Peyer's patch (tissue), 4 donors: ENCODE measurements around the gene UPK2. TPM values are rescaled to one million over a fixed set of nuclear protein-coding genes. Genes with fewer than 3 reads are reported as not detected.

Source experiments
- DNase-seq, 3 donors: peaks; one replicate each; pipeline ENCODE4 v3.0.0-alpha.2; 2017 to 2019
- H3K27ac ChIP-seq, 4 donors: fragments of 200-600 bp; sonication (generic); one replicate each; pipeline ENCODE4 v1.5.1; 2016 to 2019
- H3K27me3 ChIP-seq, 2 donors: fragments of 200-600 bp; sonication (generic); one replicate each; pipeline ENCODE4 v1.5.1; 2019
- H3K36me3 ChIP-seq, 3 donors: fragments of 200-600 bp; sonication (generic); one replicate each; pipeline ENCODE4 v1.5.1; 2016 to 2019
- H3K4me1 ChIP-seq, 4 donors: fragments of 200-600 bp; sonication (generic); one replicate each; pipeline ENCODE4 v1.5.1; 2016 to 2019
- H3K4me3 ChIP-seq, 4 donors: fragments of 200-600 bp; sonication (generic); 1 replicate in 3 of 4; 2 replicates in 1 of 4; pipeline ENCODE4 v1.5.1; 2016 to 2019; ENCODE audit warnings: mild to moderate bottlenecking in 1 of 4
- H3K9me3 ChIP-seq, 4 donors: fragments of 200-600 bp; sonication (generic); one replicate each; pipeline ENCODE4 v1.5.1; 2016 to 2019; ENCODE audit warnings: mild to moderate bottlenecking in 1 of 4
- POLR2A ChIP-seq, 2 donors: fragments of 450-650 bp; IDR thresholded peaks; one replicate each; pipeline ENCODE4 v1.5.1; 2017; ENCODE audit warnings: antibody characterized with exemption in 2 of 2, mild to moderate bottlenecking in 2 of 2, moderate library complexity in 2 of 2
- total RNA-seq, 4 donors: library from RNA; depleted of rRNA; stranded (reverse); fragments of >200 nt; gene quantifications; one replicate each; pipeline ENCODE4 v1.1.0, GENCODE V29; 2016
- TF ChIP-seq, protein P1 (sequence below), 6 experiments: fragments of 450-650 bp in 4 of 6; fragments of 200-600 bp in 2 of 6; sonication (generic) in 1 of 6; IDR thresholded peaks; one replicate each; pipeline ENCODE4 v1.5.1; 2017 to 2019; ENCODE audit warnings: antibody characterized with exemption in 6 of 6, mild to moderate bottlenecking in 3 of 6, moderate library complexity in 1 of 6

Gene UPK2
- total RNA-seq, 4 donors from 2014 or later, result not detected

DNA sequence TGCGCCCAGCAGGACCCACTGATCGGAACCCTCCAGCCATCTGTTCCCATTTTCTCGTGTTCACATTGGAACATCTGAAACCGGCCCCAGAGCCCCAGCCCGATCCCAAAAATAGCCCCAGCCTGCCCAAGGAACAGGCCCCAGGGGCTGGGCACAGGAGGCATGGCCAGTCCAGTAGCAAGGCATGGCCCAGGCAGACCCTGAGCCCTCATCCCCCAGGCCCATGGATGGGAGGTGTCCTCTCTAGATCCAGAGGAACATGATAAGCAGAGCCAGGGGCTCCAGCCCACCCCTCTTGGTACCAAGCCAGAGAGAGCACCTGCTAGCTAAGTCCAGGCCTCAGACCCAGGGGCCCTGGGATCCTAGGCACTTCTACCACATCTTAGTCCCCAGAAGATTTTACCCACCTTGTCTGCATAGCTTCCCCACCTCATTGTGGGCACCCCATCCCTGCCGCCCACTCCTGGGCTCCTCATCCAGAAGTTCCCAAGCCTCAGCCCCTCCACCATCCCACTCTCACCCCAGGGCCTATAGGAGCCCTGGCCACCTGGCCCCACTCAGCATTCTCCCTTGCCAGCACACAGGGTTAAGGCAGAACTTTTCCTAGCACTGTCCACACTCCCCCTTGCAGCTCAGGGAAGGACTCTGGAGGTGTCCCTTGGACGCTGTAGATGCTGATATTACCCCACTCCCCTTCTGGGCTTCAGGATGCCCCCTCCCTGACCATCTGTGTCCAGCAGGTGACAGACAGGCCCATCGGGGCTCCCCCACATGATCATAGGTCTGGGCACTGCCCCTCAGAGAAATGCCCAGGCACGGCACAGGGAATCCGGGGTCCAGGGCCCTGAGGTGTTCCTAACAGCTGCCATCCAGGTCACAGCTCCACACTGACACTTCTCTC lies 39.9 kb upstream of the UPK2 start:
- no peak for TF ChIP-seq POLR2A (IDR thresholded peaks at IDR 0.05)
- TF ChIP-seq, protein P1, sequence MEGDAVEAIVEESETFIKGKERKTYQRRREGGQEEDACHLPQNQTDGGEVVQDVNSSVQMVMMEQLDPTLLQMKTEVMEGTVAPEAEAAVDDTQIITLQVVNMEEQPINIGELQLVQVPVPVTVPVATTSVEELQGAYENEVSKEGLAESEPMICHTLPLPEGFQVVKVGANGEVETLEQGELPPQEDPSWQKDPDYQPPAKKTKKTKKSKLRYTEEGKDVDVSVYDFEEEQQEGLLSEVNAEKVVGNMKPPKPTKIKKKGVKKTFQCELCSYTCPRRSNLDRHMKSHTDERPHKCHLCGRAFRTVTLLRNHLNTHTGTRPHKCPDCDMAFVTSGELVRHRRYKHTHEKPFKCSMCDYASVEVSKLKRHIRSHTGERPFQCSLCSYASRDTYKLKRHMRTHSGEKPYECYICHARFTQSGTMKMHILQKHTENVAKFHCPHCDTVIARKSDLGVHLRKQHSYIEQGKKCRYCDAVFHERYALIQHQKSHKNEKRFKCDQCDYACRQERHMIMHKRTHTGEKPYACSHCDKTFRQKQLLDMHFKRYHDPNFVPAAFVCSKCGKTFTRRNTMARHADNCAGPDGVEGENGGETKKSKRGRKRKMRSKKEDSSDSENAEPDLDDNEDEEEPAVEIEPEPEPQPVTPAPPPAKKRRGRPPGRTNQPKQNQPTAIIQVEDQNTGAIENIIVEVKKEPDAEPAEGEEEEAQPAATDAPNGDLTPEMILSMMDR (IDR thresholded peaks at IDR 0.05), result no peak
- Histone ChIP-seq H3K27me3 (no peaks in the 10 kb centered on the region), H3K9me3 (no peaks in the 10 kb centered on the region), H3K27ac (peak overlapping the region; percentile 89 to 99 (median 96)), H3K4me1 (peaks cover 25 to 100% (median 77%) of the 10 kb centered on the region in 4 donors), H3K4me3 (peak overlapping the region in 1 of 4 donors; percentile 9), H3K36me3 (no peaks in the 10 kb centered on the region)
- DNase-seq, result no peak

DNA sequence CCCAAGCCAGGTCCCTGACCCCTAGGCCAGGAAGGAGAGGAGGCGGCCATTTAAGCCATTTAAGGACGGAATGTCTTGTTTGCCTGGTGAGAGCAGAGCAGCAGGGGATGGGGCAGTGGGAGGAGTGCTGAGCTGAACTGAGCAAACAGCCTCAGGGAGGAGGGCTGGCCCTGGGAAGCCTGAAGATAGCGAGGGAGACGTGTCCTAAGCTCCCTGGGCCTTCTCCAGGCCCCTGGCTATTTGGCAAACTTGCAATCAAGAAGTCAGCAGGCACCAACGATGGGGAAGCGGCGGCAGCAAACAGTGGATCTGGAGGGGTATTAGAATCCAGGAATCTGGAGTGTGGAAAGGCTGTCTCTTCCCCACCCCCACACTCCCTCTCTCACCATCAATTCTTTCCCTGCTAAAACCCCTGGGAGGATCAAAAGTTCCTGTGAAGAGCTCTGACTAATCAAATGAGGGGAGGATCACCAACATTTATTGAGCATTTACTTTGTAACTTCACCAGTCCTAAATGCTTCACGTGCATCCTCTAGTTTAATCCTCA lies 39.2 kb upstream of the UPK2 start:
- H3K27ac ChIP-seq, result peak overlapping the region; percentile 89 to 99 (median 96)
- peaks cover 25 to 100% (median 77%) of the 10 kb centered on the region in 4 donors for H3K4me1 ChIP-seq
- peak overlapping the region in 1 of 4 donors; percentile 9 for H3K4me3 ChIP-seq
- H3K36me3 ChIP-seq, result no peaks in the 10 kb centered on the region
- H3K9me3 ChIP-seq, result no peaks in the 10 kb centered on the region
- no peak for TF ChIP-seq POLR2A (IDR thresholded peaks at IDR 0.05)
- TF ChIP-seq, protein P1 (IDR thresholded peaks at IDR 0.05), result no peak
- no peaks in the 10 kb centered on the region for H3K27me3 ChIP-seq
- peak in 1 of 3 donors; percentile 52 for DNase-seq

DNA sequence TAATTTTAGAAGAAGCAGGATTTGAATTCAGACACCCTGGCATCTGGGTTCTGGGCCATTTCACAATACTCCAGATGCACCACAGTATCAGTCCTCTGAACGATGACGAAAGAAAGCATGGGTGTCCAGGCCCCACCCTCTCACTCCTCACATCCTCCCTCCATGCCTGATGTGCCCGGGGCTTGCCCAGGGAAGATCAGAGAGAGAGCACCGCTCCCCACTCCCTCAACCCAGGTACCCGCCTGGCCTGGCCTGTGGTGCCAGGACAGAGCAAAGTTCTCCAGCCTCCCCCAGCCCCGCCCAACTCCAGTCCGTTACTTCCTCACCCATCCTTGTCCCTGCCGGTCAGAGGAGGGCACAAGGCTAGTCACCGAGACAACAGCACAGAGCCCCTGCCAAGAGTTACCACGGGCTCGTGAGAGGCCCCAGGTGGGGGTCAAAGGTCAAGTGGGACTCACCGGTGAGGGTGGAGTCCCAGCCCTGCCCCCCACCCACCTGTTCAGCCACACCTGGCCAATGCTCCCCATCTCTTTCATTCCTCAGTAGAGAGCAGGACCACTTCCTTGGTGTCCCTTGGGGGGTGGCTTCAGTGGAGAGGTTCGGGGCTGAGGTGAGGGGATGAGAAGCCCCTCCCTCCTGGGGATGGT lies 38.5 kb upstream of the UPK2 start:
- peak overlapping the region; percentile 9 to 52 (median 31) for H3K4me3 ChIP-seq

DNA sequence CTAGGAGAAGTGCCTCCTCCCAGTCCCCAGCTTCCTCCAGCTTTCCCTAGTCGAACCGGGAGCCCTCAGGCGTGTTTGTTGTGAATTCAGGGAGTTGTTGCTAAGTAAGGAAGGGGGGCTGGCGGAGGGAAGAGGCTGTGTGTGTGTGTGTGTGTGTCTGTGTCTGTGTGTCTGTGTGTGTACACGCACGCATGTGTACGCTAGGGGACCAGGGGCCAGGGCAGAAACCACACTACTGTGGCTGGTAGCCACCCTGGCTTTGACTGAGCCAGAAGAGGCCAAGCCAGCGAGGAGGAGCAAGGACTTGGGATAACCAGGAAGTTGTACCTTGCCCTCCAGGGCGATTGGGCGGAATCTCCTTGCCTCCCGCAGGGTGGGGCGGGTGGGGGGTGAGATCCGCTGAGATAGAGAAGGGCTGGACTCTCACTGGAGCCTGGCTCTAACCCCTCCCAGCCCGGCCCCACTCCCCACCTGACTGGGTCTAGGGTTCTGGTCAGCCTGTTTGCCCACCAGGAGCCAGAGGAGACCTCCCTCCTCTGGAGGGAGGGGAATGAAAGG lies 37.9 kb upstream of the UPK2 start:
- Histone ChIP-seq H3K4me3 (peak overlapping the region; percentile 9 to 52 (median 31)), H3K9me3 (no peaks in the 10 kb centered on the region), H3K4me1 (peaks cover 21 to 100% (median 75%) of the 10 kb centered on the region in 4 donors), H3K36me3 (no peaks in the 10 kb centered on the region), H3K27ac (peak overlapping the region; percentile 89 to 99 (median 96)), H3K27me3 (no peaks in the 10 kb centered on the region)
- TF ChIP-seq, protein P1 (IDR thresholded peaks at IDR 0.05), result peak in 3 of 6 experiments; percentile 15 to 20 (median 20)
- TF ChIP-seq POLR2A (IDR thresholded peaks at IDR 0.05), result peak; percentile 78 to 84
- peak; percentile 35 to 94 (median 94) for DNase-seq

More for the DNA sequence above, 38.5 kb upstream of the UPK2 start:
- peak overlapping the region; percentile 89 to 99 (median 96) for H3K27ac ChIP-seq
- peaks cover 23 to 100% (median 77%) of the 10 kb centered on the region in 4 donors for H3K4me1 ChIP-seq
- peak in 2 of 3 donors; percentile 87 to 89 for DNase-seq
- H3K27me3 ChIP-seq, result no peaks in the 10 kb centered on the region
- no peaks in the 10 kb centered on the region for H3K9me3 ChIP-seq
- TF ChIP-seq, protein P1 (IDR thresholded peaks at IDR 0.05), result peak in 2 of 6 experiments; percentile 10 to 26
- TF ChIP-seq POLR2A (IDR thresholded peaks at IDR 0.05), result peak in 1 of 2 donors; percentile 36
- no peaks in the 10 kb centered on the region for H3K36me3 ChIP-seq

GRCh38 chr11:118918686-118919280 lies 37.3 kb upstream of the UPK2 start:
- peak in 2 of 3 donors; percentile 55 to 56 for DNase-seq

More at GRCh38 chr11:118918686-118919280, 37.3 kb upstream of the UPK2 start:
- no peaks in the 10 kb centered on the region for H3K9me3 ChIP-seq
- peak overlapping the region; percentile 89 to 99 (median 96) for H3K27ac ChIP-seq
- peak overlapping the region in 3 of 4 donors; percentile 20 to 52 (median 42) for H3K4me3 ChIP-seq
- H3K4me1 ChIP-seq, result peaks cover 18 to 100% (median 71%) of the 10 kb centered on the region in 4 donors
- H3K36me3 ChIP-seq, result no peaks in the 10 kb centered on the region
- no peak for TF ChIP-seq POLR2A (IDR thresholded peaks at IDR 0.05)
- TF ChIP-seq, protein P1 (IDR thresholded peaks at IDR 0.05), result no peak
- H3K27me3 ChIP-seq, result no peaks in the 10 kb centered on the region
